ENCODE results near the gene LDAH. TPM values are rescaled to one million over a fixed set of nuclear protein-coding genes. Genes with fewer than 3 reads are reported as not detected.

The LDAH gene
- total RNA-seq, 1 donor from 2014 or later: 34.7 TPM

- Mint-ChIP-seq H3K36me3 (ENCODE audit: low read depth) (no peaks in the 10 kb centered on the region), H3K27me3 (ENCODE audit: insufficient read depth) (peaks cover 68% of the 10 kb centered on the region), H3K4me1 (ENCODE audit: low read depth) (peaks cover 4% of the 10 kb centered on the region), H3K9me3 (no peaks in the 10 kb centered on the region), H3K27ac (no peak overlapping the region), H3K4me3 (no peak overlapping the region)
- intact Hi-C loops (cut with micrococcal nuclease): loop anchor here (1.0 to 5.0 kb wide), 3 partner anchors 13 to 203 kb away; partner anchors contain the start of gene HS1BP3
- no peak for DNase-seq (ENCODE audit: low spot score)
Measured at GRCh38 chr2:20664431-20665242, 158.3 kb downstream of the LDAH start.

- intact Hi-C loops (cut with micrococcal nuclease): loop anchor here (5.0 kb wide), 2 partner anchors 118 to 203 kb away; no protein-coding TSS in a partner anchor
- Mint-ChIP-seq H3K9me3 (no peaks in the 10 kb centered on the region), H3K27me3 (ENCODE audit: insufficient read depth) (peaks cover 66% of the 10 kb centered on the region), H3K4me1 (ENCODE audit: low read depth) (peaks cover 4% of the 10 kb centered on the region), H3K36me3 (ENCODE audit: low read depth) (no peaks in the 10 kb centered on the region), H3K27ac (no peak overlapping the region), H3K4me3 (no peak overlapping the region)
- no peak for DNase-seq (ENCODE audit: low spot score)
Measured at GRCh38 chr2:20664071-20664390, 158.9 kb downstream of the LDAH start.

GRCh38 chr2:20663196-20664070 is 159.5 kb downstream of the LDAH start:
- Mint-ChIP-seq H3K27me3 (ENCODE audit: insufficient read depth) (peaks cover 66% of the 10 kb centered on the region), H3K36me3 (ENCODE audit: low read depth) (no peaks in the 10 kb centered on the region), H3K4me3 (no peak overlapping the region), H3K4me1 (ENCODE audit: low read depth) (peaks cover 4% of the 10 kb centered on the region), H3K9me3 (no peaks in the 10 kb centered on the region), H3K27ac (no peak overlapping the region)
- DNase-seq (ENCODE audit: low spot score): no peak
- intact Hi-C loops (cut with micrococcal nuclease): loop anchor here (5.0 kb wide), 2 partner anchors 119 to 204 kb away; no protein-coding TSS in a partner anchor

- peaks cover 61% of the 10 kb centered on the region for H3K27me3 Mint-ChIP-seq (ENCODE audit: insufficient read depth)
- H3K9me3 Mint-ChIP-seq: no peaks in the 10 kb centered on the region
- no peaks in the 10 kb centered on the region for H3K36me3 Mint-ChIP-seq (ENCODE audit: low read depth)
- no peak overlapping the region for H3K27ac Mint-ChIP-seq
- H3K4me3 Mint-ChIP-seq: no peak overlapping the region
- H3K4me1 Mint-ChIP-seq (ENCODE audit: low read depth): no peaks in the 10 kb centered on the region
- intact Hi-C loops (cut with micrococcal nuclease): loop anchor here (5.0 kb wide), 2 partner anchors 120 to 205 kb away; no protein-coding TSS in a partner anchor
- no peak for DNase-seq (ENCODE audit: low spot score)
Measured at GRCh38 chr2:20662308-20662937, 160.5 kb downstream of the LDAH start.

GRCh38 chr2:20661421-20662307 is 161.2 kb downstream of the LDAH start:
- Mint-ChIP-seq H3K27ac (no peak overlapping the region), H3K36me3 (ENCODE audit: low read depth) (no peaks in the 10 kb centered on the region), H3K9me3 (no peaks in the 10 kb centered on the region), H3K27me3 (ENCODE audit: insufficient read depth) (peaks cover 66% of the 10 kb centered on the region), H3K4me3 (no peak overlapping the region), H3K4me1 (ENCODE audit: low read depth) (no peaks in the 10 kb centered on the region)
- intact Hi-C loops (cut with micrococcal nuclease): loop anchor here (1.0 to 5.0 kb wide), 4 partner anchors 121 to 302 kb away; no protein-coding TSS in a partner anchor
- peak; percentile 54 for DNase-seq (ENCODE audit: low spot score)

GRCh38 chr2:20660506-20661420 is 162.1 kb downstream of the LDAH start:
- H3K9me3 Mint-ChIP-seq: no peaks in the 10 kb centered on the region
- no peaks in the 10 kb centered on the region for H3K4me1 Mint-ChIP-seq (ENCODE audit: low read depth)
- DNase-seq (ENCODE audit: low spot score): no peak
- intact Hi-C loops (cut with micrococcal nuclease): loop anchor here (1.0 to 5.0 kb wide), 4 partner anchors 122 to 303 kb away; no protein-coding TSS in a partner anchor
- no peaks in the 10 kb centered on the region for H3K36me3 Mint-ChIP-seq (ENCODE audit: low read depth)
- peaks cover 60% of the 10 kb centered on the region for H3K27me3 Mint-ChIP-seq (ENCODE audit: insufficient read depth)
- no peak overlapping the region for H3K4me3 Mint-ChIP-seq
- no peak overlapping the region for H3K27ac Mint-ChIP-seq

GRCh38 chr2:20657522-20658235 is 165.2 kb downstream of the LDAH start:
- Mint-ChIP-seq H3K36me3 (ENCODE audit: low read depth) (no peaks in the 10 kb centered on the region), H3K27me3 (ENCODE audit: insufficient read depth) (peaks cover 39% of the 10 kb centered on the region), H3K4me1 (ENCODE audit: low read depth) (no peaks in the 10 kb centered on the region), H3K4me3 (no peak overlapping the region), H3K27ac (no peak overlapping the region), H3K9me3 (no peaks in the 10 kb centered on the region)
- DNase-seq (ENCODE audit: low spot score): no peak
- intact Hi-C loops (cut with micrococcal nuclease): loop anchor here (10.0 kb wide), 1 partner anchor 433 kb away; the partner anchor contains the start of gene SDC1

GRCh38 chr2:20656561-20656960 is 166.3 kb downstream of the LDAH start:
- H3K27me3 Mint-ChIP-seq (ENCODE audit: insufficient read depth): peaks cover 29% of the 10 kb centered on the region
- intact Hi-C loops (cut with micrococcal nuclease): loop anchor here (10.0 kb wide), 1 partner anchor 432 kb away; the partner anchor contains the start of gene SDC1
- H3K4me1 Mint-ChIP-seq (ENCODE audit: low read depth): peaks cover 1% of the 10 kb centered on the region
- no peak overlapping the region for H3K27ac Mint-ChIP-seq
- no peaks in the 10 kb centered on the region for H3K9me3 Mint-ChIP-seq
- H3K36me3 Mint-ChIP-seq (ENCODE audit: low read depth): no peaks in the 10 kb centered on the region
- DNase-seq (ENCODE audit: low spot score): no peak
- H3K4me3 Mint-ChIP-seq: no peak overlapping the region

GRCh38 chr2:20654535-20654813 is 168.4 kb downstream of the LDAH start:
- Mint-ChIP-seq H3K27ac (no peak overlapping the region), H3K9me3 (no peaks in the 10 kb centered on the region), H3K27me3 (ENCODE audit: insufficient read depth) (peaks cover 22% of the 10 kb centered on the region), H3K4me1 (ENCODE audit: low read depth) (peaks cover 17% of the 10 kb centered on the region), H3K36me3 (ENCODE audit: low read depth) (no peaks in the 10 kb centered on the region), H3K4me3 (no peak overlapping the region)
- no peak for DNase-seq (ENCODE audit: low spot score)
- intact Hi-C loops (cut with micrococcal nuclease): loop anchor here (5.0 to 10.0 kb wide), 3 partner anchors 77 to 602 kb away; partner anchors contain the start of genes LAPTM4A and SDC1

GRCh38 chr2:20653695-20654534 is 169.0 kb downstream of the LDAH start:
- H3K4me3 Mint-ChIP-seq: no peak overlapping the region
- intact Hi-C loops (cut with micrococcal nuclease): loop anchor here (5.0 to 10.0 kb wide), 3 partner anchors 77 to 602 kb away; partner anchors contain the start of genes LAPTM4A and SDC1
- no peaks in the 10 kb centered on the region for H3K36me3 Mint-ChIP-seq (ENCODE audit: low read depth)
- no peak overlapping the region for H3K27ac Mint-ChIP-seq
- H3K27me3 Mint-ChIP-seq (ENCODE audit: insufficient read depth): peaks cover 18% of the 10 kb centered on the region
- no peaks in the 10 kb centered on the region for H3K9me3 Mint-ChIP-seq
- peaks cover 22% of the 10 kb centered on the region for H3K4me1 Mint-ChIP-seq (ENCODE audit: low read depth)
- no peak for DNase-seq (ENCODE audit: low spot score)

All from activated T-helper 1 cell treated with anti-CD3 and anti-CD28 coated beads, Interleukin-12 subunit alpha, Interleukin-12 subunit beta, Interleukin-2, Interleukin-4 antibody, amounts not matched to agents 30 ng/mL and 10 ng/mL and 1 ng/mL, durations not matched to agents 14 hours and 24 hours and 36 hours (primary cell).